ENCODE results near the gene PXDN.

- no peak for TF ChIP-seq CTCF (conservative IDR thresholded peaks at IDR 0.05; ENCODE audit: low read depth, low read length)
- no peak for TF ChIP-seq EZH2 (IDR thresholded peaks at IDR 0.05; ENCODE audit: low read length, unreplicated experiment)
- TF ChIP-seq EZH2phosphoT487 (IDR thresholded peaks at IDR 0.05; ENCODE audit: borderline replicate concordance, low read length): no peak
These were observed 112.3 kb downstream of the PXDN start for GRCh38 chr2:1632002-1632348.

Data from PC-3 (cell line).